Caco-2 (cell line): ENCODE measurements around the gene MAGI1. TPM values are rescaled to one million over a fixed set of nuclear protein-coding genes. Genes with fewer than 3 reads are reported as not detected.

Experiments
- BruUV-seq: library from RNA; stranded (reverse); fragments of 400-500 nt; replicated peaks from 2 replicates; lab custom pipeline; 2021; lab: Mats Ljungman, UMichigan
- CTCF ChIA-PET: fragments of 300-600 bp; sonication (Branson Sonifier 250); formaldehyde crosslinking; loops from one replicate; lab custom pipeline; 2022; ENCODE audit warnings: antibody characterized with exemption; lab: Charles Lee
- POLR2A ChIA-PET: fragments of 300-600 bp; sonication (Branson Sonifier 250); formaldehyde crosslinking; loops from one replicate; lab custom pipeline; 2022; ENCODE audit warnings: antibody characterized with exemption; lab: Charles Lee
- DNase-seq, 2 experiments: peaks; one replicate each; pipeline versions ENCODE4 v3.0.0 to v3.0.0-alpha.2; 2020 to 2022
- H3K27me3 ChIP-seq: replicated peaks from 2 replicates; pipeline ENCODE4 v1.6.0; 2011; ENCODE audit warnings: low read length; ENCODE audit not compliant: control insufficient read depth, insufficient read depth
- H3K36me3 ChIP-seq: 2 replicates; pipeline ENCODE4 v1.5.1; 2011; ENCODE audit warnings: low read length; ENCODE audit not compliant: control insufficient read depth, insufficient read depth
- H3K4me1 ChIP-seq: fragments of 250-450 bp; sonication (Bioruptor Pico); 2 replicates; pipeline ENCODE4 v1.5.1; 2020; ENCODE audit warnings: mild to moderate bottlenecking
- H3K4me3 ChIP-seq: 2 replicates; pipeline ENCODE4 v1.5.1; 2011; ENCODE audit warnings: low read depth, mild to moderate bottlenecking, control low read depth, low read length
- H3K9me3 ChIP-seq: fragments of 250-450 bp; sonication (Bioruptor Pico); 2 replicates; pipeline ENCODE4 v1.5.1; 2020; ENCODE audit warnings: mild to moderate bottlenecking, moderate library complexity
- H3K27ac Mint-ChIP-seq: one replicate; pipeline ENCODE4 v1.8.0; 2022; ENCODE audit warnings: mixed read lengths; ENCODE audit not compliant: unreplicated experiment
- H3K27me3 Mint-ChIP-seq: one replicate; pipeline ENCODE4 v1.8.0; 2022; ENCODE audit warnings: mixed read lengths; ENCODE audit not compliant: insufficient read depth, unreplicated experiment
- H3K36me3 Mint-ChIP-seq: one replicate; pipeline ENCODE4 v1.8.0; 2022; ENCODE audit warnings: mild to moderate bottlenecking, mixed read lengths; ENCODE audit not compliant: insufficient read depth, unreplicated experiment
- H3K4me1 Mint-ChIP-seq: one replicate; pipeline ENCODE4 v1.8.0; 2022; ENCODE audit warnings: low read depth, mixed read lengths; ENCODE audit not compliant: unreplicated experiment
- H3K4me3 Mint-ChIP-seq: one replicate; pipeline ENCODE4 v1.8.0; 2022; ENCODE audit warnings: mild to moderate bottlenecking, moderate library complexity, mixed read lengths; ENCODE audit not compliant: unreplicated experiment
- H3K9me3 Mint-ChIP-seq: one replicate; pipeline ENCODE4 v1.8.0; 2022; ENCODE audit warnings: mixed read lengths; ENCODE audit not compliant: unreplicated experiment
- intact Hi-C: fragments of 100-400 bp; cut with micrococcal nuclease; formaldehyde crosslinking; loops from one replicate; pipeline ENCODE4 v1.10.0; 2022; ENCODE audit not compliant: unreplicated experiment
- total RNA-seq: library from RNA; stranded (reverse); gene quantifications from 2 replicates; pipeline ENCODE4 v1.2.3, GENCODE V29; 2022
- TF ChIP-seq, protein P1 (sequence below), 2 experiments: fragments of 200-600 bp in 1 of 2; IDR thresholded peaks; 1 replicate in 1 of 2; 2 replicates in 1 of 2; pipeline versions ENCODE4 v1.5.1 to v1.8.0; 2011 to 2022; ENCODE audit warnings: antibody characterized with exemption in 1 of 2, control low read depth in 1 of 2, inconsistent platforms in 1 of 2, low read depth in 1 of 2, low read length in 1 of 2, mild to moderate bottlenecking in 1 of 2, moderate library complexity in 1 of 2; ENCODE audit not compliant: insufficient read depth in 1 of 2, severe bottlenecking in 1 of 2, unreplicated experiment in 1 of 2

Gene MAGI1
- total RNA-seq, 1 experiment from 2014 or later: 64.9 TPM

DNA sequence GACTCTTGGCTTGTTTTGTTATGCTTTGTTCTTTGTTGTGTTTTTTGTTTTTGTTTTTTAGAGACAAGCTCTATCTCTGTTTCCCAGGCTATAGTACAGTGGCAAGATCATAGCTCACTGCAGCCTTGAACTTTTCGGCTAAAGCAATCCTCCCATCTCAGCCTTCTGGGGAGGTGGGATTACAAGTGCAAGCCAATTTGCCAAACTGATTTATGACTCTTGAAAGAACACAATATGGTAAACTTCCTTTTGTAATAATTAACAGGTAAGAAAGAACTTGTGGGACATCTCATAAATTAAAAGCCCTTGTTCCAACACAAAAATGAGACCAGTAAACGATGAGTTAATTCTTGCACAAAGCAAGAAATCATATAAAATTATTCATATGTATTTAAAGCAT is 476.3 kb downstream of the MAGI1 start:
- ChIA-PET POLR2A (no interaction called here), CTCF (no interaction called here)
- H3K4me3 ChIP-seq: no peak overlapping the region
- no TSS peak for BruUV-seq
- H3K27ac Mint-ChIP-seq: no peak overlapping the region
- peaks cover 3% of the 10 kb centered on the region for H3K4me1 Mint-ChIP-seq
- H3K27me3 ChIP-seq: no peaks in the 10 kb centered on the region
- TF ChIP-seq, protein P1, sequence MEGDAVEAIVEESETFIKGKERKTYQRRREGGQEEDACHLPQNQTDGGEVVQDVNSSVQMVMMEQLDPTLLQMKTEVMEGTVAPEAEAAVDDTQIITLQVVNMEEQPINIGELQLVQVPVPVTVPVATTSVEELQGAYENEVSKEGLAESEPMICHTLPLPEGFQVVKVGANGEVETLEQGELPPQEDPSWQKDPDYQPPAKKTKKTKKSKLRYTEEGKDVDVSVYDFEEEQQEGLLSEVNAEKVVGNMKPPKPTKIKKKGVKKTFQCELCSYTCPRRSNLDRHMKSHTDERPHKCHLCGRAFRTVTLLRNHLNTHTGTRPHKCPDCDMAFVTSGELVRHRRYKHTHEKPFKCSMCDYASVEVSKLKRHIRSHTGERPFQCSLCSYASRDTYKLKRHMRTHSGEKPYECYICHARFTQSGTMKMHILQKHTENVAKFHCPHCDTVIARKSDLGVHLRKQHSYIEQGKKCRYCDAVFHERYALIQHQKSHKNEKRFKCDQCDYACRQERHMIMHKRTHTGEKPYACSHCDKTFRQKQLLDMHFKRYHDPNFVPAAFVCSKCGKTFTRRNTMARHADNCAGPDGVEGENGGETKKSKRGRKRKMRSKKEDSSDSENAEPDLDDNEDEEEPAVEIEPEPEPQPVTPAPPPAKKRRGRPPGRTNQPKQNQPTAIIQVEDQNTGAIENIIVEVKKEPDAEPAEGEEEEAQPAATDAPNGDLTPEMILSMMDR (IDR thresholded peaks at IDR 0.05; ENCODE audit: insufficient read depth in 1 of 2, low read depth in 1 of 2, low read length in 1 of 2, severe bottlenecking in 1 of 2, unreplicated experiment in 1 of 2): no peak
- no peaks in the 10 kb centered on the region for H3K9me3 Mint-ChIP-seq
- DNase-seq: no peak
- intact Hi-C loops: no loop called here
- H3K36me3 Mint-ChIP-seq: no peaks in the 10 kb centered on the region
- H3K27me3 Mint-ChIP-seq: no peaks in the 10 kb centered on the region
- no peaks in the 10 kb centered on the region; the same call in 1 of the 2 replicates for H3K4me1 ChIP-seq
- no peak overlapping the region for H3K4me3 Mint-ChIP-seq
- no peaks in the 10 kb centered on the region for H3K36me3 ChIP-seq
- H3K9me3 ChIP-seq: no peaks in the 10 kb centered on the region

DNA sequence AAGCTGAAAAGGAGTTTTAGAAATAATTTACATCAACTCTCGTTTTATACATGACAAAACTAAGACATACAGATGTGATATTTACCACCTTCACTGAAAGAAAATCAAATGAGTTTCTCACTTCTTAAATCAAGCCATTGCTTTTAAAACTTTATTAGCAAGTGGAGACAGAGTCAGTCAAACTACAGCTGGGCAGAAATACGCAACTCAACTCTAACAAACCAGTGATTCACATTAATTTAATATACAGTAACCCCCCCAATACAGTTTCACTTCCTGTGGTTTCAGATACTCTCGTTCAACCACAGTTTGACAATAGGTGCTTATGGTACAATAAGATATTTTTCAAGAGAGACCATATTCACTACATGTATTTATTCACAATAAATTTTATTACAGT is 477.1 kb downstream of the MAGI1 start:
- H3K4me3 ChIP-seq: no peak overlapping the region
- CTCF ChIA-PET: no interaction called here
- Mint-ChIP-seq H3K27me3 (no peaks in the 10 kb centered on the region), H3K36me3 (no peaks in the 10 kb centered on the region), H3K4me1 (peaks cover 11% of the 10 kb centered on the region), H3K27ac (no peak overlapping the region), H3K4me3 (no peak overlapping the region), H3K9me3 (no peaks in the 10 kb centered on the region)
- no TSS peak for BruUV-seq
- no peaks in the 10 kb centered on the region for H3K36me3 ChIP-seq
- H3K4me1 ChIP-seq: no peaks in the 10 kb centered on the region; the same call in 1 of the 2 replicates
- H3K27me3 ChIP-seq: no peaks in the 10 kb centered on the region
- TF ChIP-seq, protein P1 (IDR thresholded peaks at IDR 0.05; ENCODE audit: insufficient read depth in 1 of 2, low read depth in 1 of 2, low read length in 1 of 2, severe bottlenecking in 1 of 2, unreplicated experiment in 1 of 2): no peak
- DNase-seq: no peak
- intact Hi-C loops: no loop called here
- POLR2A ChIA-PET: no interaction called here
- H3K9me3 ChIP-seq: no peaks in the 10 kb centered on the region

DNA sequence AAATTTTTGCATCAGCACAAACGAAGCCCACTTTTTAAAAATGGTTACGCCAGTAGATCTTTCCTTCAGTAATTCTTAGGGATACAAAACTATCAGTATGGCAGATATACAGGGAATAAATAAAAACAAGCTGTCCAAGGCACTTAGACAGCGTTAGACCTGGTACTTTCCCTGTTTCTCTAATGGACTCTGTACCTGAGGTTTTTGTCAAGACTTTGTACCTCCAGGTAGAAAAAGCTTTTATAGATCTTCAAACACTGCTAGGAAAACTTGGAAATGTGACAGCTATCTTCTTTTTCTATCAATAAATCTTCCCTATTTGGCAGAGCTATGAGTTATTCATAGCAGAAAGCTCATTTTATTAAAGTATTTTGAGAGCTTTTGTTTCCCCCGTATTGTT is 477.8 kb downstream of the MAGI1 start:
- TF ChIP-seq, protein P1 (IDR thresholded peaks at IDR 0.05; ENCODE audit: insufficient read depth in 1 of 2, low read depth in 1 of 2, low read length in 1 of 2, severe bottlenecking in 1 of 2, unreplicated experiment in 1 of 2): no peak

More for the DNA sequence above, 477.8 kb downstream of the MAGI1 start:
- H3K4me1 ChIP-seq: no peaks in the 10 kb centered on the region; the same call in 1 of the 2 replicates
- DNase-seq: no peak
- Mint-ChIP-seq H3K4me1 (peaks cover 11% of the 10 kb centered on the region), H3K4me3 (no peak overlapping the region), H3K36me3 (no peaks in the 10 kb centered on the region), H3K27me3 (no peaks in the 10 kb centered on the region), H3K27ac (no peak overlapping the region), H3K9me3 (no peaks in the 10 kb centered on the region)
- POLR2A ChIA-PET: no interaction called here
- no TSS peak for BruUV-seq
- no peaks in the 10 kb centered on the region for H3K36me3 ChIP-seq
- H3K27me3 ChIP-seq: no peaks in the 10 kb centered on the region
- CTCF ChIA-PET: no interaction called here
- no peak overlapping the region for H3K4me3 ChIP-seq
- no peaks in the 10 kb centered on the region for H3K9me3 ChIP-seq
- intact Hi-C loops: no loop called here
